Left ventricle myocardium inferior (tissue), 1 donor: ENCODE measurements around the gene FBXW2. TPM values are rescaled to one million over a fixed set of nuclear protein-coding genes. Genes with fewer than 3 reads are reported as not detected.

ENCODE experiments used
- DNase-seq: peaks from one replicate; pipeline ENCODE4 v3.0.0-alpha.2; 2020
- H3K27ac ChIP-seq: fragments of 200-600 bp; replicated peaks from 2 replicates; pipeline ENCODE4 v1.8.0; 2021
- H3K27me3 ChIP-seq: fragments of 200-600 bp; 2 replicates; pipeline ENCODE4 v1.8.0; 2021; ENCODE audit warnings: low read depth
- H3K36me3 ChIP-seq: fragments of 200-600 bp; 2 replicates; pipeline ENCODE4 v1.8.0; 2021
- H3K4me1 ChIP-seq: fragments of 200-600 bp; 2 replicates; pipeline ENCODE4 v1.8.0; 2021
- H3K4me3 ChIP-seq: fragments of 200-600 bp; 2 replicates; pipeline ENCODE4 v1.8.0; 2021; ENCODE audit warnings: mild to moderate bottlenecking, moderate library complexity
- H3K9me3 ChIP-seq: fragments of 200-600 bp; replicated peaks from 2 replicates; pipeline ENCODE4 v1.8.0; 2021
- intact Hi-C: fragments of 100-400 bp; cut with micrococcal nuclease; formaldehyde crosslinking; loops from one replicate; pipeline ENCODE4 v1.11.0; 2022
- total RNA-seq: library from RNA; stranded (reverse); fragmentation: NEBNext Ultra II Directional; extraction: Animal tissue kit (Norgen Biotek cat#: 25700); gene quantifications from one replicate; pipeline ENCODE4 v1.2.1, GENCODE V29; 2021
- TF ChIP-seq, protein P1 (sequence below): fragments of 200-600 bp; IDR thresholded peaks from 2 replicates; pipeline ENCODE4 v1.8.0; 2021; ENCODE audit warnings: antibody characterized with exemption, mild to moderate bottlenecking, borderline replicate concordance
- donor health status: DM: no; HTN: yes; CAD: no; lungs with severe emphysema.

The FBXW2 gene
- total RNA-seq, 1 donor from 2014 or later, result 41.3 TPM

DNA sequence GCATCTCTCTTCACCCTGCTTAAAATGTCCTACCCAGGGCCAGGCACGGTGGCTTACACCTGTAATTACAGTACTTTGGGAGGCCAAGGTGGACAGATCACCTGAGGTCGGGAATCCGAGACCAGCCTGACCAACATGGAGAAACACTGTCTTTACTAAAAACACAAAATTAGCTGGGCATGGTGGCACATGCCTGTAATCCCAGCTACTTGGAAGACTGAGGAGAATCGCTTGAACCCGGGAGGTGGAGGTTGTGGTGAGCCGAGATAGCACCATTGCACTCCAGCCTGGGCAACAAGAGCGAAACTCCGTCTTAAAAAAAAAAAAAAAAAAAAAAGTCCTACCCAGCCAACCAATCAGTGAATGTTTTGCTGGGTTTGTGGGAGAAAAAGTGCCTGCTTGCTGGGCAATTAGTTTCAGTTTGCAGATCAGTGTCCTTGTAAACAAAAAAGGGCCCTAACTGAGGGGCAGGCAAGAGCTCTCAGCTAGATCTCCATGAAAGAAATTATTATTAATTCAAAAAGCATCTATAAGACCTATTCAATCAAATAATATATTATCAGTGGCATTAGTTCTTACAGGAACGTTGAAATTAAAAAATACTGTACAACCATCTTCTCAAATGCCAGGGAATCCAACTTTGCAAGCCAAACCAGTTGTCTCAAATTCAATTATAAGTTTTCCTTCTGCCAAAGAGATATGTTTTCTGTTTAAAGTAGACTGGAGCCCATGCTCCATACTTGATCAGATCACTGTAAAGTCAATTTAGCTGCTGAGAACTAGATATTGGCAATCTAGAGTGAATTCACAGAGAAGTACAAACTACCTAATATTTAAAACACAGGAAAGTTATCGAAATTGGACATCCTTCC, 82.9 kb downstream of the FBXW2 start:
- no peaks in the 10 kb centered on the region for H3K36me3 ChIP-seq
- no peaks in the 10 kb centered on the region for H3K27me3 ChIP-seq
- TF ChIP-seq, protein P1, sequence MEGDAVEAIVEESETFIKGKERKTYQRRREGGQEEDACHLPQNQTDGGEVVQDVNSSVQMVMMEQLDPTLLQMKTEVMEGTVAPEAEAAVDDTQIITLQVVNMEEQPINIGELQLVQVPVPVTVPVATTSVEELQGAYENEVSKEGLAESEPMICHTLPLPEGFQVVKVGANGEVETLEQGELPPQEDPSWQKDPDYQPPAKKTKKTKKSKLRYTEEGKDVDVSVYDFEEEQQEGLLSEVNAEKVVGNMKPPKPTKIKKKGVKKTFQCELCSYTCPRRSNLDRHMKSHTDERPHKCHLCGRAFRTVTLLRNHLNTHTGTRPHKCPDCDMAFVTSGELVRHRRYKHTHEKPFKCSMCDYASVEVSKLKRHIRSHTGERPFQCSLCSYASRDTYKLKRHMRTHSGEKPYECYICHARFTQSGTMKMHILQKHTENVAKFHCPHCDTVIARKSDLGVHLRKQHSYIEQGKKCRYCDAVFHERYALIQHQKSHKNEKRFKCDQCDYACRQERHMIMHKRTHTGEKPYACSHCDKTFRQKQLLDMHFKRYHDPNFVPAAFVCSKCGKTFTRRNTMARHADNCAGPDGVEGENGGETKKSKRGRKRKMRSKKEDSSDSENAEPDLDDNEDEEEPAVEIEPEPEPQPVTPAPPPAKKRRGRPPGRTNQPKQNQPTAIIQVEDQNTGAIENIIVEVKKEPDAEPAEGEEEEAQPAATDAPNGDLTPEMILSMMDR, result no peak
- H3K4me3 ChIP-seq, result peak overlapping the region; percentile 86
- DNase-seq, result no peak
- peaks cover 71% of the 10 kb centered on the region for H3K4me1 ChIP-seq
- intact Hi-C loops, result no loop called here
- H3K27ac ChIP-seq, result peak overlapping the region; percentile 38
- no peaks in the 10 kb centered on the region for H3K9me3 ChIP-seq

DNA sequence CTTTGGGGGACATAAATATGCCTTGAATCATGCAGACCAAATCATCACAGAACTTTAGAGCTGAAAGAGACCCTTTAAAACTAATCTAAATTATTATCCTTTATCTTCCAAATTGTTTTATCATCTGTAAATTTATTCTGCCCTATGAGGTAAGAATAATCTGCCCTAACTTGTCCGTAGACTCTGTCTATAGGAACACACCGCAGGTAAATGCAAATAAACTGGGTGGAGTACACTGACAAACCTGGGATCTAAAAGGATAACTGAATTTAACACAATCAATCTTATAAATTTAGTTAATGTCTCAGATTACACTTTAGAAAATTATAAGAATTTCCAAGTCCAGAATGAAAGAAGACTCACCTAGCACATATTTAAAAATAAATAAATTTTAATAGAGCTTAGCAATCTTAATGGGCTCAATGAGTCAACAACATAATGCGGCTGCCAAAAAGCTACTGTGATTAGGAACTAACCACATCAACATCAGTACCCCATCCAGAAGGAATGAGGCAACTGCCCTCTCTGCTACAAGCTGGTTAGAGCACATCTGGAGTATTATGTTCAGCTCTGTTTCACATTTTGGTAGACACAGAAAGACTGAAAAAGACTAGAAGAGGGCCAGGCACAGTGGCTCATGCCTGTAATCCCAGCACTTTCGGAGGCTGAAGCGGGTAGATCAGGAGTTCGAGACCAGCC, 84.5 kb downstream of the FBXW2 start:
- Histone ChIP-seq H3K4me3 (no peak overlapping the region), H3K4me1 (peaks cover 58% of the 10 kb centered on the region), H3K27me3 (no peaks in the 10 kb centered on the region), H3K36me3 (no peaks in the 10 kb centered on the region), H3K27ac (no peak overlapping the region), H3K9me3 (no peaks in the 10 kb centered on the region)
- TF ChIP-seq, protein P1, result no peak
- intact Hi-C loops, result no loop called here
- DNase-seq, result no peak

DNA sequence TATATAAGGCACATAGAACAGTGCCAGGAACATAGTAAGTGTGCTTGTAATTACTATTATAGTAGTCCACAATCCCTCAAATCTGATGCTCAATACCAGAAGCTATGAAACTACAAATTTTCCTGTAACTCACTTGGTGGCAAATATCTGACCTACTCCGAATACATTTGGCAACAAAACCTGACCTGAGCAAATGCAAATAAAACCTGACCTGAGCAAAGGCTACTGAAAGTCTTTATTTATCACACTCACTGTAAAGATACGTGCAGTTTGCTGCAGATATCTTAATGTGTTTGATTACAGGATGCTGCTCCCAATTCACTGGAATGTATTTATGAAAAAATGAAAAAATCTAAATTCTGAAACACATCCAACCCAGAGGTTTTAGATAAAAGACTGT, 86.0 kb downstream of the FBXW2 start:
- no peak overlapping the region for H3K27ac ChIP-seq
- intact Hi-C loops, result no loop called here
- no peak for DNase-seq

More for the DNA sequence above, 86.0 kb downstream of the FBXW2 start:
- Histone ChIP-seq H3K9me3 (no peaks in the 10 kb centered on the region), H3K4me3 (no peak overlapping the region), H3K4me1 (peaks cover 43% of the 10 kb centered on the region), H3K36me3 (no peaks in the 10 kb centered on the region), H3K27me3 (no peaks in the 10 kb centered on the region)
- TF ChIP-seq, protein P1, result no peak

Other genes starting within 250 kb of the FBXW2 start
- 63.6 TPM for gene CDK5RAP2, start 213.2 kb downstream of the FBXW2 start, total RNA-seq
- gene MEGF9, start 78.9 kb downstream of the FBXW2 start, total RNA-seq, result 5.1 TPM
- gene PSMD5, start 49.5 kb upstream of the FBXW2 start, total RNA-seq, result 16.2 TPM
- 13.0 TPM for gene PHF19, start 83.8 kb upstream of the FBXW2 start, total RNA-seq
- gene TRAF1, start 133.4 kb upstream of the FBXW2 start, total RNA-seq, result 2.6 TPM